UCSD-AML1 (cell line): Measurements from ENCODE around the gene PCDHB15.
"Not testable (repeated sequence)": the region's sequence is repeated elsewhere in the genome, so short reads cannot be mapped to it uniquely, and the experiment has no call there.

Experiments
- DNase-seq: peaks from one replicate; lab custom pipeline; 2025; ENCODE audit not compliant: unreplicated experiment; lab: John Stamatoyannopoulos, UW

Gene PCDHB15

DNA sequence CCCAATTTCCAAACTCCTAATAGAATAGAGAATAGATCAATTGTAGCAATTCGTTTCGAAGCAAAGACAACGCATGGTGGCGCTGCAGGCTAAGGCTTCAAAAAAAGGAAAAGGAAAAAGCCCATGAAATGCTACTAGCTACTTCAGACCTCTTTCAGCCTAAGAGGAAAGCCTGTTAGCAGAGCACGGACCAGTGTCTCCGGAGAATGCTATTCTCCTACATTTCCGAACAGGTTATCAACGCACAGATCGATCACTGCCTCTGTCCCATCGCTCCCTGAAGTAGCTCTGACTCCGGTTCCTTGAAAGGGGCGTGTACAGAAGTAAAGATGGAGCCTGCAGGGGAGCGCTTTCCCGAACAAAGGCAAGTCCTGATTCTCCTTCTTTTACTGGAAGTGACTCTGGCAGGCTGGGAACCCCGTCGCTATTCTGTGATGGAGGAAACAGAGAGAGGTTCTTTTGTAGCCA lies at the start of gene PCDHB15:
Gene PCDHB15 (plus strand): TSS at position 146 of the 468 bp plus-strand sequence. CDS start 184 bp downstream, at position 330.
- DNase-seq = no peak

GRCh38 chr5:141196363-141196762 lies 48.8 kb upstream of the PCDHB15 start:
- DNase-seq = no peak

- no peak for DNase-seq
Observed at GRCh38 chr5:141199359-141200235, 45.6 kb upstream of the PCDHB15 start, which contains the start of gene PCDHB11. TSS of gene PCDHB11 (plus strand) at chr5:141199627. CDS start at chr5:141199775, 148 bp downstream.

DNA sequence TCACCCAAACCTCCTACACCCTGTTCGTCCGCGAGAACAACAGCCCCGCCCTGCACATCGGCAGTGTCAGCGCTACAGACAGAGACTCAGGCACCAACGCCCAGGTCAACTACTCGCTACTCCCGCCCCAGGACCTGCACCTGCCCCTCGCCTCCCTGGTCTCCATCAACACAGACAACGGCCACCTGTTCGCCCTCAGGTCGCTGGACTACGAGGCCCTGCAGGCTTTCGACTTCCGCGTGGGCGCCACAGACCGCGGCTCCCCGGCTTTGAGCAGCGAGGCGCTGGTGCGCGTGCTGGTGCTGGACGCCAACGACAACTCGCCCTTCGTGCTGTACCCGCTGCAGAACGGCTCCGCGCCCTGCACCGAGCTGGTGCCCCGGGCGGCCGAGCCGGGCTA lies 44.1 kb upstream of the PCDHB15 start:
- not testable (repeated sequence) for DNase-seq

- DNase-seq = not testable (repeated sequence)
Observed at GRCh38 chr5:141201646-141202045, 43.5 kb upstream of the PCDHB15 start.

DNA sequence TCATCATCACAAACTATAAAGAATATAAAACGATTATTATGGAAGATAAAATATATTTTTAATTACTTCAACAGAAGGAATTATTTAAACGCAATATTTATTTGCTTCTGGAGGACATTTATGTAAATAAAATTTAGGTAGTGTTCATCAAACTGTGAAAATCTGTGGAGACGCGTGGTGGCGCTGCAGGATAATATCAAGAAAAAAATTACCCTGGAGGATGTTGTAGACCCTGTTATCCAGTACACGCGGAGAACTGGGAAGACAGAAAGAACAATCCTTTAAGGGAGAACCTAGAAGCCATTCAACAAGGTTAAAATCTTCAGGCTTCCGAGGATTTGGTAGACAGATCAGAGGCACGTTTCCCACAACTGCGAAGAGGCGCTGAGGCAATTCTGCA lies 36.7 kb upstream of the PCDHB15 start, which contains the start of gene PCDHB12:
Gene PCDHB12 (plus strand): TSS at position 242 of the 400 bp plus-strand sequence. CDS start 189 bp downstream, outside the sequence.
- no peak for DNase-seq

DNA sequence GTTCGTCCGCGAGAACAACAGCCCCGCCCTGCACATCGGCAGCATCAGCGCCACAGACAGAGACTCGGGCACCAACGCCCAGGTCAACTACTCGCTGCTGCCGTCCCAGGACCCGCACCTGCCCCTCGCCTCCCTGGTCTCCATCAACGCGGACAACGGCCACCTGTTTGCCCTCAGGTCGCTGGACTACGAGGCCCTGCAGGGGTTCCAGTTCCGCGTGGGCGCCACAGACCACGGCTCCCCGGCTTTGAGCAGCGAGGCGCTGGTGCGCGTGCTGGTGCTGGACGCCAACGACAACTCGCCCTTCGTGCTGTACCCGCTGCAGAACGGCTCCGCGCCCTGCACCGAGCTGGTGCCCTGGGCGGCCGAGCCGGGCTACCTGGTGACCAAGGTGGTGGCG lies 34.9 kb upstream of the PCDHB15 start:
- not testable (repeated sequence) for DNase-seq

DNA sequence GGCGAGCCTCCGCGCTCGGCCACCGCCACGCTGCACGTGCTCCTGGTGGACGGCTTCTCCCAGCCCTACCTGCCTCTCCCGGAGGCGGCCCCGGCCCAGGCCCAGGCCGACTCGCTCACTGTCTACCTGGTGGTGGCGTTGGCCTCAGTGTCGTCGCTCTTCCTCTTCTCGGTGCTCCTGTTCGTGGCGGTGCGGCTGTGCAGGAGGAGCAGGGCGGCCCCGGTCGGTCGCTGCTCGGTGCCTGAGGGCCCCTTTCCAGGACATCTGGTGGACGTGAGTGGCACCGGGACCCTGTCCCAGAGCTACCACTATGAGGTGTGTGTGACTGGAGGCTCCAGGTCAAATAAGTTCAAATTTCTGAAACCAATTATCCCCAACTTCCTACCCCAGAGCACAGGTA lies 34.3 kb upstream of the PCDHB15 start:
- DNase-seq = not testable (repeated sequence)

- DNase-seq = peak; percentile 27
Observed at GRCh38 chr5:141213656-141214339, 31.4 kb upstream of the PCDHB15 start, which contains the start of gene PCDHB13. TSS of gene PCDHB13 (plus strand) at chr5:141213919. CDS start at chr5:141214124, 205 bp downstream.

DNA sequence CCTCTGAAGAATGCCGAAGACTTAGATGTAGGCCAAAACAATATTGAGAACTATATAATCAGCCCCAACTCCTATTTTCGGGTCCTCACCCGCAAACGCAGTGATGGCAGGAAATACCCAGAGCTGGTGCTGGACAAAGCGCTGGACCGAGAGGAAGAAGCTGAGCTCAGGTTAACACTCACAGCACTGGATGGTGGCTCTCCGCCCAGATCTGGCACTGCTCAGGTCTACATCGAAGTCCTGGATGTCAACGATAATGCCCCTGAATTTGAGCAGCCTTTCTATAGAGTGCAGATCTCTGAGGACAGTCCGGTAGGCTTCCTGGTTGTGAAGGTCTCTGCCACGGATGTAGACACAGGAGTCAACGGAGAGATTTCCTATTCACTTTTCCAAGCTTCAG lies 30.6 kb upstream of the PCDHB15 start:
- not testable (repeated sequence) for DNase-seq

GRCh38 chr5:141215504-141215903 lies 29.7 kb upstream of the PCDHB15 start:
- not testable (repeated sequence) for DNase-seq

DNA sequence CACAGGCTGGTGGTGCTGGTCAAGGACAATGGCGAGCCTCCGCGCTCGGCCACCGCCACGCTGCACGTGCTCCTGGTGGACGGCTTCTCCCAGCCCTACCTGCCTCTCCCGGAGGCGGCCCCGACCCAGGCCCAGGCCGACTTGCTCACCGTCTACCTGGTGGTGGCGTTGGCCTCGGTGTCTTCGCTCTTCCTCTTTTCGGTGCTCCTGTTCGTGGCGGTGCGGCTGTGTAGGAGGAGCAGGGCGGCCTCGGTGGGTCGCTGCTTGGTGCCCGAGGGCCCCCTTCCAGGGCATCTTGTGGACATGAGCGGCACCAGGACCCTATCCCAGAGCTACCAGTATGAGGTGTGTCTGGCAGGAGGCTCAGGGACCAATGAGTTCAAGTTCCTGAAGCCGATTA lies 29.2 kb upstream of the PCDHB15 start:
- not testable (repeated sequence) for DNase-seq

DNA sequence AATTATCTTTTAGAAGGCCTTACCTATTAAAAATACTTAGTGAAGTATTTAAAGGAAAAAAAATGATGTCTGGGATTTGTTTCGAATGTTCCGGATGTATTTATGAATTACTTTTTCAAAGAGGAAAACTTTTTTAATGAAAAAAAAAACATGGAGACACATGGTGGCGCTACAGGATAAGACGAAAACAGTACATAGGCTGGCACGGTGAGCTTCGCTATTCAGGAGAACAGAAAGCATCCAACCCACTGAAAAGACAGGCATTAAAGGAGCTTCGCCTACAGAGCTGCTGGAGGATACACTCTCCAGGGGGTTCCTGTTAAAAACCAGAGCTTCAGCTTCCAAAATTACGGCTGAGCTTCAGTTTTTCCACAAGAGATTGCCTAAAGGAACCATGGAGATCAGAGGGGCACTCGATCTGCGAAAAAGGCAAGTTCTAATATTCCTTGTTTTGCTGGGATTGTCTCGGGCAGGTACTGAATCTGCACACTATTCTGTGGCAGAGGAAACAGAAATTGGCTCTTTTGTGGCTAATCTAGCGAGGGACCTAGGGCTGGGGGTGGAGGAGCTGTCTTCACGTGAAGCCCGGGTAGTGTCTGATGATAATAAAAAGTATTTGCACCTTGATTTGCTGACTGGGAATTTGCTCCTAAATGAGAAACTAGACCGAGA lies 21.9 kb upstream of the PCDHB15 start, which contains the start of gene PCDHB14:
Gene PCDHB14 (plus strand): TSS at position 232 of the 672 bp plus-strand sequence. CDS start 163 bp downstream, at position 395.
- no peak for DNase-seq

DNA sequence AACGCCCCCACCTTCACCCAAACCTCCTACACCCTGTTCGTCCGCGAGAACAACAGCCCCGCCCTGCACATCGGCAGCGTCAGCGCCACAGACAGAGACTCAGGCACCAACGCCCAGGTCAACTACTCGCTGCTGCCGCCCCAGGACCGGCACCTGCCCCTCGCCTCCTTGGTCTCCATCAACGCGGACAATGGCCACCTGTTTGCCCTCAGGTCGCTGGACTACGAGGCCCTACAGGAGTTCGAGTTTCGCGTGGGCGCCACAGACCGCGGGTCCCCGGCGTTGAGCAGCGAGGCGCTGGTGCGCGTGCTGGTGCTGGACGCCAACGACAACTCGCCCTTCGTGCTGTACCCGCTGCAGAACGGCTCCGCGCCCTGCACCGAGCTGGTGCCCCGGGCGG lies 20.4 kb upstream of the PCDHB15 start:
- DNase-seq = not testable (repeated sequence)

GRCh38 chr5:141225421-141225820 lies 19.8 kb upstream of the PCDHB15 start:
- not testable (repeated sequence) for DNase-seq

- no peak for DNase-seq
Observed at GRCh38 chr5:141234109-141234667, 11.0 kb upstream of the PCDHB15 start.

DNA sequence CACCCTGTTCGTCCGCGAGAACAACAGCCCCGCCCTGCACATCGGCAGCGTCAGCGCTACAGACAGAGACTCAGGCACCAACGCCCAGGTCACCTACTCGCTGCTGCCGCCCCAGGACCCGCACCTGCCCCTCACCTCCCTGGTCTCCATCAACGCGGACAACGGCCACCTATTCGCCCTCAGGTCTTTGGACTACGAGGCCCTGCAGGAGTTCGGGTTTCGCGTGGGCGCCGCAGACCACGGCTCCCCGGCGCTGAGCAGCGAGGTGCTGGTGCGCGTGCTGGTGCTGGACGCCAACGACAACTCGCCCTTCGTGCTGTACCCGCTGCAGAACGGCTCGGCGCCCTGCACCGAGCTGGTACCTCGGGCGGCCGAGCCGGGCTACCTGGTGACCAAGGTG lies 9.3 kb upstream of the PCDHB15 start:
- not testable (repeated sequence) for DNase-seq

GRCh38 chr5:141236516-141237313 lies 8.5 kb upstream of the PCDHB15 start:
- DNase-seq = no peak

DNA sequence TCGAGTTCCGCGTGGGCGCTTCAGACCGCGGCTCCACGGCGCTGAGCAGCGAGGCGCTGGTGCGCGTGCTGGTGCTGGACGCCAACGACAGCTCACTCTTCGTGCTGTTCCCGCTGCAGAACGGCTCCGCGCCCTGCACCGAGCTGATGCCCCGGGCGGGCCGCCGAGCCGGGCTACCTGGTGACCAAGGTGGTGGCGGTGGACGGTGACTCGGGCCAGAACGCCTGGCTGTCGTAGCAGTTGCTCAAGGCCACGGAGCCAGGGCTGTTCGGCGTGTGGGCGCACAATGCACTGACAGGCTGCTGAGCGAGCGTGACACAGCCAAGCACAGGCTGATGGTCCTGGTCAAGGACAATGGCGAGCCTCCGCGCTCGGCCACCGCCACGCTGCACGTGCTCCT lies 3.7 kb upstream of the PCDHB15 start:
- DNase-seq = no peak

DNA sequence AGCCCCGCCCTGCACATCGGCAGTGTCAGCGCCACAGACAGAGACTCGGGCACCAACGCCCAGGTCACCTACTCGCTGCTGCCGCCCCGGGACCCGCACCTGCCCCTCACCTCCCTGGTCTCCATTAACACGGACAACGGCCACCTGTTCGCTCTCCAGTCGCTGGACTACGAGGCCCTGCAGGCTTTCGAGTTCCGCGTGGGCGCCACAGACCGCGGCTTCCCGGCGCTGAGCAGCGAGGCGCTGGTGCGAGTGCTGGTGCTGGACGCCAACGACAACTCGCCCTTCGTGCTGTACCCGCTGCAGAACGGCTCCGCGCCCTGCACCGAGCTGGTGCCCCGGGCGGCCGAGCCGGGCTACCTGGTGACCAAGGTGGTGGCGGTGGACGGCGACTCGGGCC lies 1.8 kb downstream of the PCDHB15 start:
- DNase-seq = not testable (repeated sequence)
